CD14-positive monocyte (primary cell): ENCODE measurements around the gene NSD2. TPM values are rescaled to one million over a fixed set of nuclear protein-coding genes. Genes with fewer than 3 reads are reported as not detected.

ENCODE experiments used
- DNase-seq, 3 donors: peaks; one replicate each; pipeline ENCODE4 v3.0.0-alpha.2; 2011 to 2022
- H2AFZ ChIP-seq: 2 replicates; pipeline ENCODE4 v1.6.0; 2012; ENCODE audit warnings: mild to moderate bottlenecking, low read depth, low read length, inconsistent platforms; ENCODE audit not compliant: insufficient read depth, poor library complexity, severe bottlenecking
- H3K27ac ChIP-seq, 2 donors: 1 replicate in 1 of 2; 2 replicates in 1 of 2; pipeline ENCODE4 v1.5.1; 2012 to 2013; ENCODE audit warnings: low read length in 2 of 2, control low read depth in 1 of 2, inconsistent platforms in 1 of 2, low read depth in 1 of 2, mild to moderate bottlenecking in 1 of 2
- H3K27me3 ChIP-seq, 2 donors: one replicate each; pipeline versions ENCODE4 v1.6.0 to v1.6.1; 2011 to 2013; ENCODE audit warnings: low read length in 2 of 2; ENCODE audit not compliant: control insufficient read depth in 2 of 2, insufficient read depth in 2 of 2
- H3K36me3 ChIP-seq, 2 donors: replicated peaks in 1 of 2; 1 replicate in 1 of 2; 2 replicates in 1 of 2; pipeline versions ENCODE4 v1.5.1 to v1.6.1; 2012 to 2013; ENCODE audit warnings: low read length in 2 of 2, control low read depth in 1 of 2, inconsistent platforms in 1 of 2, mild to moderate bottlenecking in 1 of 2; ENCODE audit not compliant: insufficient read depth in 2 of 2, control insufficient read depth in 1 of 2
- H3K4me1 ChIP-seq, 2 donors: 1 replicate in 1 of 2; 2 replicates in 1 of 2; pipeline versions ENCODE4 v1.5.1 to v1.6.1; 2012 to 2013; ENCODE audit warnings: low read length in 2 of 2, control low read depth in 1 of 2, inconsistent platforms in 1 of 2, mild to moderate bottlenecking in 1 of 2, moderate library complexity in 1 of 2; ENCODE audit not compliant: insufficient read depth in 2 of 2, control insufficient read depth in 1 of 2
- H3K4me2 ChIP-seq: replicated peaks from 2 replicates; pipeline ENCODE3; 2012; ENCODE audit warnings: low read length, moderate library complexity, mild to moderate bottlenecking; ENCODE audit not compliant: poor library complexity, severe bottlenecking; ENCODE audit errors: extremely low read depth
- H3K4me3 ChIP-seq, 3 experiments: fragments of 200-600 bp in 1 of 3; sonication (generic) in 1 of 3; replicated peaks in 1 of 3; 1 replicate in 2 of 3; 2 replicates in 1 of 3; pipeline ENCODE4 v1.5.1; 2011 to 2013; ENCODE audit warnings: low read length in 3 of 3, mild to moderate bottlenecking in 3 of 3, control low read depth in 2 of 3, low read depth in 2 of 3, inconsistent platforms in 1 of 3, moderate library complexity in 1 of 3
- H3K79me2 ChIP-seq: 2 replicates; pipeline ENCODE4 v1.6.0; 2012; ENCODE audit warnings: mild to moderate bottlenecking, control low read depth, inconsistent platforms, low read length, moderate library complexity; ENCODE audit not compliant: insufficient read depth
- H3K9ac ChIP-seq: 2 replicates; pipeline ENCODE4 v1.6.0; 2017; ENCODE audit warnings: low read length, mild to moderate bottlenecking; ENCODE audit not compliant: insufficient read depth, poor library complexity, severe bottlenecking
- H3K9me3 ChIP-seq, 2 donors: replicated peaks in 1 of 2; 1 replicate in 1 of 2; 2 replicates in 1 of 2; pipeline versions ENCODE4 v1.5.1 to v1.6.1; 2012 to 2013; ENCODE audit warnings: low read length in 2 of 2, control low read depth in 1 of 2; ENCODE audit not compliant: control insufficient read depth in 1 of 2, insufficient read depth in 1 of 2
- H4K20me1 ChIP-seq: 2 replicates; pipeline ENCODE4 v1.6.0; 2012; ENCODE audit warnings: mild to moderate bottlenecking, low read length, control low read depth, moderate library complexity; ENCODE audit not compliant: insufficient read depth
- H3K27ac Mint-ChIP-seq, 7 donors: one replicate each; pipeline ENCODE4 v1.8.0; 2020; ENCODE audit warnings: mild to moderate bottlenecking in 7 of 7, mixed read lengths in 7 of 7, moderate library complexity in 6 of 7, inconsistent platforms in 2 of 7
- H3K27me3 Mint-ChIP-seq, 3 donors: one replicate each; pipeline ENCODE4 v1.8.0; 2021 to 2022; ENCODE audit warnings: low read depth in 3 of 3, mild to moderate bottlenecking in 3 of 3, mixed read lengths in 3 of 3, moderate library complexity in 3 of 3, inconsistent platforms in 1 of 3
- H3K36me3 Mint-ChIP-seq, 2 donors: one replicate each; pipeline ENCODE4 v1.8.0; 2020; ENCODE audit warnings: mixed read lengths in 2 of 2, inconsistent platforms in 1 of 2, mild to moderate bottlenecking in 1 of 2
- H3K4me1 Mint-ChIP-seq: one replicate; pipeline ENCODE4 v1.8.0; 2020; ENCODE audit warnings: mild to moderate bottlenecking, mixed read lengths
- H3K4me3 Mint-ChIP-seq, 2 donors: one replicate each; pipeline ENCODE4 v1.8.0; 2020; ENCODE audit warnings: mild to moderate bottlenecking in 2 of 2, mixed read lengths in 2 of 2, moderate library complexity in 1 of 2
- H3K9me3 Mint-ChIP-seq, 7 donors: one replicate each; pipeline ENCODE4 v1.8.0; 2020 to 2022; ENCODE audit warnings: mixed read lengths in 7 of 7, mild to moderate bottlenecking in 6 of 7, moderate library complexity in 6 of 7, inconsistent platforms in 2 of 7
- WGBS: methylation state at CpG from one replicate; pipeline ENCODE4 v1.1.5; 2013; ENCODE audit warnings: missing lambda C conversion rate; ENCODE audit not compliant: insufficient coverage; 5-methylcytosine and 5-hydroxymethylcytosine counted together
- intact Hi-C, 2 donors: fragments of 100-400 bp; cut with micrococcal nuclease; formaldehyde crosslinking; loops; one replicate each; pipeline versions ENCODE4 v1.15.0 to v1.15.1; 2023
- polyA plus RNA-seq, 3 donors: library from polyadenylated mRNA; depleted of rRNA in 1 of 3; unstranded in 2 of 3; stranded (reverse) in 1 of 3; fragments of 300-500 nt in 2 of 3; fragments of >200 nt in 1 of 3; fragmentation: Illumina TruSeq in 2 of 3; gene quantifications; 1 replicate in 2 of 3; 2 replicates in 1 of 3; pipeline ENCODE4 v1.2.3, GENCODE V29; 2012 to 2021
- TF ChIP-seq, protein P1 (sequence below): fragments of 200-600 bp; IDR thresholded peaks from one replicate; pipeline ENCODE4 v1.8.0; 2022; ENCODE audit warnings: antibody characterized with exemption, mild to moderate bottlenecking

The NSD2 gene
- polyA plus RNA-seq, 3 donors, result 1.9 to 8.7 (median 2.3) TPM

DNA sequence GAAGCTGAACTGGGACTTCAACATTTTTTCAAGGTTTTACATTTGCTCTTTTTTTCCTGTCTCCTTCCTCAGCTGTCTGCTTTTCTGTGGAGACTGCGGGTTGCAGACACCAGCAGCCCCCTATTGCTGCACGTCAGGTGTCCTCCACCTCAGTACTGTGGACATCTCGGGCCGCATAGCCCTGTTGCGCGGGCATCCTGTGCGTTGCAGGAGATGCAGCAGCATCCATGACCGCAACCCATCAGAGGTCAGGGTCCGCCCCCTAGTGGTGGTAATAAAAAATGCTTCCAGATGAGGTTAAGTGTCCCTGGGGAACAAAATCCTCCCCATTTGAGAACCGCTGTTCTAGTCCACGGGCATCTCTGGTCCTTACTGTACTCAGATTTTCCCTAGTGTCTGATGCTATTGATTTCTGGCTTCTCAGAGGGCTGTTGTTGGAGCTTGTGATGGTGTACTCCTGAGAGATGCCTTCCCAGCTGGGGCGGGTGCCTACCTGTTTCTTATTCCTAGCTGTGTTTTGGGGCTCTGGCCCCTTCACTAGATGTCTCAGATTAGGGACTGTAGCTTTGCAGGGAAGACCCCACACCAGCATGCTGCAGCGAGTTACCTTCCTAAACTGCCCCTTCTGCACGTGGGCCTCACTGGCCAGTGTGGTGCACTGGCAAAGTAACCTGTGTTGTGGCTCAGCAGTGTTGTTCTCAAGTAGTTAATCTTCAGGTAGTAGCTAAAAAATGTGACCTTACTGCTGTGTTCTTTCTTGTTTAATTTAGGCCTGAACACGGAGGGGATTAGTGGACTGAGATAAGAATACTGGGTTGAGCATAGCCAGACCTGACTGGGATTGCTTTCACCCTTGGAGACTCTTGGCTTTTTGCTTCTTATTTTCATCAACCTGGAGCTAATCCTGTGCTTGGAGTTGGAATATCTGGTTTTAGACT lies 28.2 kb downstream of the NSD2 start:
- H3K27me3 ChIP-seq, result no peaks in the 10 kb centered on the region
- H3K4me1 ChIP-seq, result peaks cover 0 to 2% of the 10 kb centered on the region in 2 donors
- intact Hi-C loops, result loop anchor here (2.0 to 10.0 kb wide), 4 partner anchors 42 to 153 kb away; partner anchors contain the start of gene LETM1 (in 2 of the 2)
- peaks cover 94% of the 10 kb centered on the region for H3K79me2 ChIP-seq
- H3K4me3 Mint-ChIP-seq, result peak overlapping the region in 1 of 2 donors; percentile 59
- WGBS, result 28% methylated on average over 11 of the region's 15 CpGs
- H3K27ac Mint-ChIP-seq, result peak overlapping the region in 2 of 7 donors; percentile 71 to 72
- peaks cover 32 to 42% of the 10 kb centered on the region in 2 donors for H3K36me3 ChIP-seq
- H3K9ac ChIP-seq, result no peak overlapping the region
- no peaks in the 10 kb centered on the region for H4K20me1 ChIP-seq
- peak; percentile 64 to 76 (median 75) for DNase-seq
- peaks cover 4% of the 10 kb centered on the region for H3K4me1 Mint-ChIP-seq
- H3K4me3 ChIP-seq, result no peak overlapping the region
- H3K9me3 Mint-ChIP-seq, result no peaks in the 10 kb centered on the region
- H3K27ac ChIP-seq, result no peak overlapping the region
- peaks cover 38 to 59% of the 10 kb centered on the region in 2 donors for H3K36me3 Mint-ChIP-seq
- TF ChIP-seq, protein P1, sequence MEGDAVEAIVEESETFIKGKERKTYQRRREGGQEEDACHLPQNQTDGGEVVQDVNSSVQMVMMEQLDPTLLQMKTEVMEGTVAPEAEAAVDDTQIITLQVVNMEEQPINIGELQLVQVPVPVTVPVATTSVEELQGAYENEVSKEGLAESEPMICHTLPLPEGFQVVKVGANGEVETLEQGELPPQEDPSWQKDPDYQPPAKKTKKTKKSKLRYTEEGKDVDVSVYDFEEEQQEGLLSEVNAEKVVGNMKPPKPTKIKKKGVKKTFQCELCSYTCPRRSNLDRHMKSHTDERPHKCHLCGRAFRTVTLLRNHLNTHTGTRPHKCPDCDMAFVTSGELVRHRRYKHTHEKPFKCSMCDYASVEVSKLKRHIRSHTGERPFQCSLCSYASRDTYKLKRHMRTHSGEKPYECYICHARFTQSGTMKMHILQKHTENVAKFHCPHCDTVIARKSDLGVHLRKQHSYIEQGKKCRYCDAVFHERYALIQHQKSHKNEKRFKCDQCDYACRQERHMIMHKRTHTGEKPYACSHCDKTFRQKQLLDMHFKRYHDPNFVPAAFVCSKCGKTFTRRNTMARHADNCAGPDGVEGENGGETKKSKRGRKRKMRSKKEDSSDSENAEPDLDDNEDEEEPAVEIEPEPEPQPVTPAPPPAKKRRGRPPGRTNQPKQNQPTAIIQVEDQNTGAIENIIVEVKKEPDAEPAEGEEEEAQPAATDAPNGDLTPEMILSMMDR, result peak; percentile 97
- no peak overlapping the region for H3K4me2 ChIP-seq
- no peaks in the 10 kb centered on the region for H3K27me3 Mint-ChIP-seq
- no peak overlapping the region for H2AFZ ChIP-seq
- no peaks in the 10 kb centered on the region for H3K9me3 ChIP-seq

DNA sequence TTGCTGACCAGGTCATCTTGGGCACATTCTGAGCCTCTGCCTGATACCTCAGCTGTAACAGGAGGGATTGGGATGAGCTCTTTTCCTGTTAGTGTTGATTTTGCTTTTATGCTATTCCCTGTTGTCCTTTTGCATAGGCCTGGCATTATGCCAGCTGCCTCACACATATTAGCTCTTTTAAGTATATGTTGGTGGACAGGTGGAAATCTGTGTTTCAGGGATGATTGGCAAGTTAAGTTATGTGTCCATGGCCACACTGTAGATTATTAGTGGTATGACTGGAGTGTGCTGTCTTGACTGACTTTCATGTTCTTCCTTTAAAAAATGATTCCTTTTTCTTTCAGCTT lies 28.9 kb downstream of the NSD2 start:
- no peaks in the 10 kb centered on the region for H4K20me1 ChIP-seq
- Mint-ChIP-seq H3K27me3 (no peaks in the 10 kb centered on the region), H3K9me3 (no peaks in the 10 kb centered on the region), H3K4me3 (no peak overlapping the region), H3K4me1 (peaks cover 4% of the 10 kb centered on the region), H3K36me3 (peaks cover 43 to 63% of the 10 kb centered on the region in 2 donors), H3K27ac (no peak overlapping the region)
- H3K4me1 ChIP-seq, result peaks cover 0 to 2% of the 10 kb centered on the region in 2 donors
- intact Hi-C loops, result loop anchor here (5.0 to 10.0 kb wide), 2 partner anchors 43 to 45 kb away; partner anchors contain the start of gene LETM1 (in 2 of the 2)
- H3K9ac ChIP-seq, result no peak overlapping the region
- no peak overlapping the region for H3K4me2 ChIP-seq
- H3K27ac ChIP-seq, result no peak overlapping the region
- no peaks in the 10 kb centered on the region for H3K27me3 ChIP-seq
- DNase-seq, result no peak
- H2AFZ ChIP-seq, result no peak overlapping the region
- TF ChIP-seq, protein P1, result no peak
- no peaks in the 10 kb centered on the region for H3K9me3 ChIP-seq
- peaks cover 94% of the 10 kb centered on the region for H3K79me2 ChIP-seq
- H3K4me3 ChIP-seq, result no peak overlapping the region
- H3K36me3 ChIP-seq, result peaks cover 34 to 48% of the 10 kb centered on the region in 2 donors
